HEK293 (cell line): ENCODE results near the gene CAVIN3.

Experiments used
- SP2 ChIP-seq: fragments of 450-650 bp; formaldehyde crosslinking; IDR thresholded peaks from 2 replicates; pipeline ENCODE4 v1.5.1; 2016; ENCODE audit warnings: missing biosample characterization, missing genetic modification characterization
- SP7 ChIP-seq: fragments of 450-650 bp; formaldehyde crosslinking; IDR thresholded peaks from 2 replicates; pipeline ENCODE4 v1.5.1; 2016; ENCODE audit warnings: missing biosample characterization, missing genetic modification characterization
- ZBTB20 ChIP-seq: fragments of 450-650 bp; formaldehyde crosslinking; IDR thresholded peaks from 2 replicates; pipeline ENCODE4 v1.5.1; 2016; ENCODE audit warnings: missing biosample characterization, missing genetic modification characterization
- ZNF138 ChIP-seq: fragments of 450-650 bp; formaldehyde crosslinking; IDR thresholded peaks from 2 replicates; pipeline ENCODE4 v1.5.1; 2016; ENCODE audit warnings: missing biosample characterization, missing genetic modification characterization, borderline replicate concordance
- ZNF707 ChIP-seq: fragments of 450-650 bp; formaldehyde crosslinking; IDR thresholded peaks from 2 replicates; pipeline ENCODE4 v1.5.1; 2016; ENCODE audit warnings: missing biosample characterization, missing genetic modification characterization
- ZNF785 ChIP-seq: fragments of 450-650 bp; formaldehyde crosslinking; IDR thresholded peaks from 2 replicates; pipeline ENCODE4 v1.5.1; 2016; ENCODE audit warnings: missing biosample characterization, missing genetic modification characterization
- TF ChIP-seq, protein P1 (sequence below): fragments of 450-650 bp; formaldehyde crosslinking; IDR thresholded peaks from 2 replicates; pipeline ENCODE4 v1.5.1; 2016; ENCODE audit warnings: missing biosample characterization, missing genetic modification characterization, low read depth
- TF ChIP-seq, protein P2 (sequence below): fragments of 450-650 bp; formaldehyde crosslinking; IDR thresholded peaks from 2 replicates; pipeline ENCODE4 v1.5.1; 2017; ENCODE audit warnings: missing biosample characterization, missing genetic modification characterization
- TF ChIP-seq, protein P3 (sequence below): sonication (generic); formaldehyde crosslinking; IDR thresholded peaks from 2 replicates; pipeline ENCODE4 v1.8.1; 2022; ENCODE audit warnings: mild to moderate bottlenecking, moderate library complexity, missing genetic modification reagents
- TF ChIP-seq, protein P4 (sequence below): fragments of 450-650 bp; formaldehyde crosslinking; IDR thresholded peaks from 2 replicates; pipeline ENCODE4 v1.5.1; 2016; ENCODE audit warnings: missing biosample characterization, missing genetic modification characterization
- TF ChIP-seq, protein P5 (sequence below): fragments of 450-650 bp; formaldehyde crosslinking; IDR thresholded peaks from 2 replicates; pipeline ENCODE4 v1.5.1; 2016; ENCODE audit warnings: missing biosample characterization, missing genetic modification characterization
- TF ChIP-seq, protein P6 (sequence below): fragments of 450-650 bp; formaldehyde crosslinking; IDR thresholded peaks from 2 replicates; pipeline ENCODE4 v1.5.1; 2017; ENCODE audit warnings: missing biosample characterization, missing genetic modification characterization

DNA sequence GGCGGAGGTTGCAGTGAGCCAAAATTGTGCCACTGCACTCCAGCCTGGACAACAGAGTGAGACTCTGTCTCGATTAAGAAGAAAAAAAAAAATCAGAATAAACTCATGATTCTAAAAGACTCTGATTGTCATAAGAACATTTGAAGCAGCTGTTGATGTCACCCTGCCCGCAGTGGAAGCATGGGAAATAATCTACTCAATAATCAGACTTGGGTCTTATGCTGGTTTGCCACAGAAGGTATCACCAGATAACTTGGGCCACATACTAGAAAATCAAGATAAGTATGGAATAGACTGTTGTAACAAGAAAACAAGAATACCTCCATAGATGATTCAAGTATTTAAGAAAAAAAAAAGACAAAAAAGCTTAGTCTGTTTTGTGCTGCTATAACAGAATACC lies 8.2 kb downstream of the CAVIN3 start:
- TF ChIP-seq, protein P1, sequence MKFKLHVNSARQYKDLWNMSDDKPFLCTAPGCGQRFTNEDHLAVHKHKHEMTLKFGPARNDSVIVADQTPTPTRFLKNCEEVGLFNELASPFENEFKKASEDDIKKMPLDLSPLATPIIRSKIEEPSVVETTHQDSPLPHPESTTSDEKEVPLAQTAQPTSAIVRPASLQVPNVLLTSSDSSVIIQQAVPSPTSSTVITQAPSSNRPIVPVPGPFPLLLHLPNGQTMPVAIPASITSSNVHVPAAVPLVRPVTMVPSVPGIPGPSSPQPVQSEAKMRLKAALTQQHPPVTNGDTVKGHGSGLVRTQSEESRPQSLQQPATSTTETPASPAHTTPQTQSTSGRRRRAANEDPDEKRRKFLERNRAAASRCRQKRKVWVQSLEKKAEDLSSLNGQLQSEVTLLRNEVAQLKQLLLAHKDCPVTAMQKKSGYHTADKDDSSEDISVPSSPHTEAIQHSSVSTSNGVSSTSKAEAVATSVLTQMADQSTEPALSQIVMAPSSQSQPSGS, result no peak
- TF ChIP-seq SP7 (no peak), ZNF138 (no peak), ZNF707 (tag by site-specific recombination) (no peak), SP2 (tag by site-specific recombination) (no peak), ZNF785 (tag by site-specific recombination) (no peak), ZBTB20 (no peak)
- TF ChIP-seq, protein P2, sequence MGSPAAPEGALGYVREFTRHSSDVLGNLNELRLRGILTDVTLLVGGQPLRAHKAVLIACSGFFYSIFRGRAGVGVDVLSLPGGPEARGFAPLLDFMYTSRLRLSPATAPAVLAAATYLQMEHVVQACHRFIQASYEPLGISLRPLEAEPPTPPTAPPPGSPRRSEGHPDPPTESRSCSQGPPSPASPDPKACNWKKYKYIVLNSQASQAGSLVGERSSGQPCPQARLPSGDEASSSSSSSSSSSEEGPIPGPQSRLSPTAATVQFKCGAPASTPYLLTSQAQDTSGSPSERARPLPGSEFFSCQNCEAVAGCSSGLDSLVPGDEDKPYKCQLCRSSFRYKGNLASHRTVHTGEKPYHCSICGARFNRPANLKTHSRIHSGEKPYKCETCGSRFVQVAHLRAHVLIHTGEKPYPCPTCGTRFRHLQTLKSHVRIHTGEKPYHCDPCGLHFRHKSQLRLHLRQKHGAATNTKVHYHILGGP (tag by site-specific recombination), result no peak
- TF ChIP-seq, protein P3, sequence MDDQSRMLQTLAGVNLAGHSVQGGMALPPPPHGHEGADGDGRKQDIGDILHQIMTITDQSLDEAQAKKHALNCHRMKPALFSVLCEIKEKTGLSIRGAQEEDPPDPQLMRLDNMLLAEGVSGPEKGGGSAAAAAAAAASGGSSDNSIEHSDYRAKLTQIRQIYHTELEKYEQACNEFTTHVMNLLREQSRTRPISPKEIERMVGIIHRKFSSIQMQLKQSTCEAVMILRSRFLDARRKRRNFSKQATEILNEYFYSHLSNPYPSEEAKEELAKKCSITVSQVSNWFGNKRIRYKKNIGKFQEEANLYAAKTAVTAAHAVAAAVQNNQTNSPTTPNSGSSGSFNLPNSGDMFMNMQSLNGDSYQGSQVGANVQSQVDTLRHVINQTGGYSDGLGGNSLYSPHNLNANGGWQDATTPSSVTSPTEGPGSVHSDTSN (CRISPR knock-in tag), result no peak
- TF ChIP-seq, protein P4, sequence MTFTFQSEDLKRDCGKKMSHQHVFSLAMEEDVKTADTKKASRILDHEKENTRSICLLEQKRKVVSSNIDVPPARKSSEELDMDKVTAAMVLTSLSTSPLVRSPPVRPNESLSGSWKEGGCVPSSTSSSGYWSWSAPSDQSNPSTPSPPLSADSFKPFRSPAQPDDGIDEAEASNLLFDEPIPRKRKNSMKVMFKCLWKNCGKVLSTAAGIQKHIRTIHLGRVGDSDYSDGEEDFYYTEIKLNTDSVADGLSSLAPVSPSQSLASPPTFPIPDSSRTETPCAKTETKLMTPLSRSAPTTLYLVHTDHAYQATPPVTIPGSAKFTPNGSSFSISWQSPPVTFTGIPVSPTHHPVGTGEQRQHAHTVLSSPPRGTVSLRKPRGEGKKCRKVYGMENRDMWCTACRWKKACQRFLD (tag by site-specific recombination), result no peak
- TF ChIP-seq, protein P5, sequence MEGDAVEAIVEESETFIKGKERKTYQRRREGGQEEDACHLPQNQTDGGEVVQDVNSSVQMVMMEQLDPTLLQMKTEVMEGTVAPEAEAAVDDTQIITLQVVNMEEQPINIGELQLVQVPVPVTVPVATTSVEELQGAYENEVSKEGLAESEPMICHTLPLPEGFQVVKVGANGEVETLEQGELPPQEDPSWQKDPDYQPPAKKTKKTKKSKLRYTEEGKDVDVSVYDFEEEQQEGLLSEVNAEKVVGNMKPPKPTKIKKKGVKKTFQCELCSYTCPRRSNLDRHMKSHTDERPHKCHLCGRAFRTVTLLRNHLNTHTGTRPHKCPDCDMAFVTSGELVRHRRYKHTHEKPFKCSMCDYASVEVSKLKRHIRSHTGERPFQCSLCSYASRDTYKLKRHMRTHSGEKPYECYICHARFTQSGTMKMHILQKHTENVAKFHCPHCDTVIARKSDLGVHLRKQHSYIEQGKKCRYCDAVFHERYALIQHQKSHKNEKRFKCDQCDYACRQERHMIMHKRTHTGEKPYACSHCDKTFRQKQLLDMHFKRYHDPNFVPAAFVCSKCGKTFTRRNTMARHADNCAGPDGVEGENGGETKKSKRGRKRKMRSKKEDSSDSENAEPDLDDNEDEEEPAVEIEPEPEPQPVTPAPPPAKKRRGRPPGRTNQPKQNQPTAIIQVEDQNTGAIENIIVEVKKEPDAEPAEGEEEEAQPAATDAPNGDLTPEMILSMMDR (tag by site-specific recombination), result no peak
- TF ChIP-seq, protein P6, sequence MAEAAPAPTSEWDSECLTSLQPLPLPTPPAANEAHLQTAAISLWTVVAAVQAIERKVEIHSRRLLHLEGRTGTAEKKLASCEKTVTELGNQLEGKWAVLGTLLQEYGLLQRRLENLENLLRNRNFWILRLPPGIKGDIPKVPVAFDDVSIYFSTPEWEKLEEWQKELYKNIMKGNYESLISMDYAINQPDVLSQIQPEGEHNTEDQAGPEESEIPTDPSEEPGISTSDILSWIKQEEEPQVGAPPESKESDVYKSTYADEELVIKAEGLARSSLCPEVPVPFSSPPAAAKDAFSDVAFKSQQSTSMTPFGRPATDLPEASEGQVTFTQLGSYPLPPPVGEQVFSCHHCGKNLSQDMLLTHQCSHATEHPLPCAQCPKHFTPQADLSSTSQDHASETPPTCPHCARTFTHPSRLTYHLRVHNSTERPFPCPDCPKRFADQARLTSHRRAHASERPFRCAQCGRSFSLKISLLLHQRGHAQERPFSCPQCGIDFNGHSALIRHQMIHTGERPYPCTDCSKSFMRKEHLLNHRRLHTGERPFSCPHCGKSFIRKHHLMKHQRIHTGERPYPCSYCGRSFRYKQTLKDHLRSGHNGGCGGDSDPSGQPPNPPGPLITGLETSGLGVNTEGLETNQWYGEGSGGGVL (tag by site-specific recombination), result no peak
